PFSK-1 (cell line): ENCODE measurements around the gene PLS3.

Experiments used
- POLR2AphosphoS5 ChIP-seq: IDR thresholded peaks from 2 replicates; pipeline ENCODE4 v1.6.1; 2012; ENCODE audit warnings: low read depth, mild to moderate bottlenecking, control low read depth, low read length, moderate library complexity
- SIN3A ChIP-seq: IDR thresholded peaks from 2 replicates; pipeline ENCODE4 v1.6.1; 2012; ENCODE audit warnings: mild to moderate bottlenecking, low read length, moderate library complexity, borderline replicate concordance; ENCODE audit not compliant: insufficient read depth
- TAF1 ChIP-seq: IDR thresholded peaks from 2 replicates; pipeline ENCODE4 v1.6.1; 2012; ENCODE audit warnings: low read length, control low read depth, borderline replicate concordance; ENCODE audit not compliant: insufficient read depth

DNA sequence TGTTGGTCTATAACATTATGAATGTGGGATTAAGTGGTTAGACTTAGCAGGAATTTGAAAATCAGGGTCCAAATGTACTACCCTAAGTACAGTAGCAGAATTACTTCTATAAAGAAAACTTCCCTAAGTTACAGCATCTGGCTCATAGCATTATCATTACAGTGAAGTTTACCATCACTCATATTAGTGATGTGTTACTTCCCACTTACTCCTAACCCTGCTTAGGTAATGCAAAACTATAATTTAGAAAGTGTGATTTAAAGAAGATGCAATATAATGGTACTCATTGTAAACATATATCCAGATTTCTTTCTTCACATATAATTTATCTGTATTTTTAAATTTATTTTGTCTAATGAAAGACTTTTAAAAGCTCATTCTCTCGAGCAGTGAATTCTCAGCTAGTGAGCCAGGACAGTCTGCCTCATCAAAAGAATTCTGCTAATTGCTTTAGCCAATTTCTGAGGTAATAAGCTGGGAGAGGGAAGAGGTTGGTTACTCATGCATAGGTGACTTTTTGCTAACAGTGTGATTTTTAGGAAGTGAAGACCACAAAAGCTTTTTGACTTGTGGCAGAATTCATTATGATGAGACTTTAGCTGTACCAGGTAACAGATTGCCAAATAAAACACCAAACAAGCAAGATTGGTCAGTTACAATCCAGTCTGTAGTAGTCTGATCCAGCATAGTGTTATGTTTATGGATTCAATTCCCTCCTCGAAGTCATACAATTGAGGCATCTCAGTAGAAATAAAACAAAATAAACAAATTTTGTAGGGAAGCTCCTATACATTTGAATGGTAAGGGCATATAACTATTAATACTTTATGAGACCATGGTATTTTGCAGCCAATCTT, 21.0 kb downstream of the PLS3 start:
- TF ChIP-seq TAF1 (no peak), SIN3A (no peak), POLR2AphosphoS5 (no peak)
